Stimulated activated naive CD4-positive, alpha-beta T cell treated with Interleukin-2 at 50 U/mL for 16 hours (primary cell): Measurements from ENCODE around the gene RFXAP.

Experiments
- DNase-seq: peaks from one replicate; lab custom pipeline; 2025; lab: John Stamatoyannopoulos, UW

RFXAP gene

DNA sequence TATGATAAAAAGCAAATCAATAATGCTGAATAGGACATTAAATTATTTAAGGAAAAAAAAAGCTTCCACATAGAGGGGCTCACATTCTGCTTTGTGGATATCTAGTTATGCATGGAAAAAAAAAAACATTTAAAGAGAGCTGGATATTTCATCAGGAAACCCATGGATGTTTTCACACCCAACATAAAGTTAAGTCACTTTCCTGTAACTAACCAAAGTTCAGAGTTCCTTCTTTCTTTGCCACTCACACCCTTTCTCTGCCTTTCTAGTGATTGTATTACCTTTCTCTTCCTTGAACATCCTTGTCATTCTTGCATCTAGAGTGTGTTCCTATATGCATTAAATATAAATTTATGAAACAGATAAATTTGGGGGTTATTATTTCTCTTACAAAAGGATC, 47.2 kb downstream of the RFXAP start:
- DNase-seq = no peak

- no peak for DNase-seq
Measured at GRCh38 chr13:36870050-36870692, 51.1 kb downstream of the RFXAP start.

GRCh38 chr13:36872621-36873020, 53.6 kb downstream of the RFXAP start:
- DNase-seq = no peak

GRCh38 chr13:36875431-36875830, 56.4 kb downstream of the RFXAP start:
- no peak for DNase-seq

GRCh38 chr13:36875961-36876360, 56.9 kb downstream of the RFXAP start:
- no peak for DNase-seq
